ENCODE measurements around the gene TMEM147. TPM values are rescaled to one million over a fixed set of nuclear protein-coding genes. Genes with fewer than 3 reads are reported as not detected.

Gene TMEM147
- total and polyA plus RNA-seq, 2 donors (not counting 3 experiments of a cell fraction or from before 2014, with no cell fraction given): 75.8 to 214 TPM

DNA sequence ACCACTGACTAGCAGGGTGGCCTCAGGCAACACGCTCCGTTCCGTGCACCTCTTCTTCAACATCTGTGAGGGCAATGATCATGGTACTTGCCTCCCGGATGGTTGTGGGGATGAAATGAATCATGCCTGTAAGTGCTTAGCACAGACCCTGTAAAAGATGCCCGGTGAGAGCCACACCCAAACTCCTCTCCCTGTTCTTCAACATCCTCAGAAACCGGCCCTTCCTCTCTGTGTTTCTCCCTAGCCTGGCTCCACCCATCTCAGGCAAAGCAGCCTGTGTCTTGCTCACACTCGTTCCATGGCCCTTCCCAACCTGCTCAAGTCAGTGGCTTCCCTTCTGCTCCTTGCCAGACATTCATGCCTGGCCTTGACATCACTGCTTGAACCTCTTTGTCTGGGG, 26.1 kb upstream of the TMEM147 start:
- Histone ChIP-seq H3K27ac (ENCODE audit: insufficient read depth, low read depth, low read length) (no peak overlapping the region), H4K20me1 (replicated peaks; ENCODE audit: control insufficient read depth, extremely low read depth, insufficient read depth, low read length) (no peaks in the 10 kb centered on the region), H3K9me1 (replicated peaks; ENCODE audit: control insufficient read depth, extremely low read depth, insufficient read depth, low read length) (no peaks in the 10 kb centered on the region), H3K4me3 (replicated peaks in 1 of 3; ENCODE audit: insufficient read depth in 1 of 3, low read depth in 1 of 3, low read length in 3 of 3) (no peak overlapping the region), H3K27me3 (ENCODE audit: control insufficient read depth in 2 of 2, insufficient read depth in 2 of 2, low read length in 2 of 2) (peaks cover 4 to 6% of the 10 kb centered on the region in 2 experiments), H3K9me3 (replicated peaks; ENCODE audit: control insufficient read depth, insufficient read depth, low read length) (no peaks in the 10 kb centered on the region), H3K79me2 (ENCODE audit: control insufficient read depth, insufficient read depth, low read length) (no peaks in the 10 kb centered on the region), H3K4me1 (ENCODE audit: control insufficient read depth, extremely low read depth, insufficient read depth, low read length) (no peaks in the 10 kb centered on the region), H3K36me3 (ENCODE audit: control insufficient read depth in 2 of 2, extremely low read depth in 1 of 2, insufficient read depth in 2 of 2, low read length in 2 of 2) (no peaks in the 10 kb centered on the region), H3K9ac (replicated peaks; ENCODE audit: extremely low read depth, insufficient read depth, low read length) (no peak overlapping the region), H3K4me2 (ENCODE audit: insufficient read depth, low read length) (no peak overlapping the region), H2AFZ (ENCODE audit: low read depth, low read length) (no peak overlapping the region)
- FAIRE-seq (no peak), DNase-seq (ENCODE audit: low read depth, low spot score) (no peak)
- TF ChIP-seq, protein P1, sequence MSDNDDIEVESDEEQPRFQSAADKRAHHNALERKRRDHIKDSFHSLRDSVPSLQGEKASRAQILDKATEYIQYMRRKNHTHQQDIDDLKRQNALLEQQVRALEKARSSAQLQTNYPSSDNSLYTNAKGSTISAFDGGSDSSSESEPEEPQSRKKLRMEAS (IDR thresholded peaks at IDR 0.05; ENCODE audit: insufficient read depth, insufficient read length): no peak
- no peak for TF ChIP-seq FOS (IDR thresholded peaks at IDR 0.05; ENCODE audit: borderline replicate concordance, insufficient read depth, low read length)
- no peak for TF ChIP-seq POLR2AphosphoS5 (IDR thresholded peaks at IDR 0.05; ENCODE audit: insufficient read depth, low read depth, low read length)
- no peak for TF ChIP-seq POLR2A (IDR thresholded peaks at IDR 0.05; ENCODE audit: low read depth, low read length)
- TF ChIP-seq, protein P2, sequence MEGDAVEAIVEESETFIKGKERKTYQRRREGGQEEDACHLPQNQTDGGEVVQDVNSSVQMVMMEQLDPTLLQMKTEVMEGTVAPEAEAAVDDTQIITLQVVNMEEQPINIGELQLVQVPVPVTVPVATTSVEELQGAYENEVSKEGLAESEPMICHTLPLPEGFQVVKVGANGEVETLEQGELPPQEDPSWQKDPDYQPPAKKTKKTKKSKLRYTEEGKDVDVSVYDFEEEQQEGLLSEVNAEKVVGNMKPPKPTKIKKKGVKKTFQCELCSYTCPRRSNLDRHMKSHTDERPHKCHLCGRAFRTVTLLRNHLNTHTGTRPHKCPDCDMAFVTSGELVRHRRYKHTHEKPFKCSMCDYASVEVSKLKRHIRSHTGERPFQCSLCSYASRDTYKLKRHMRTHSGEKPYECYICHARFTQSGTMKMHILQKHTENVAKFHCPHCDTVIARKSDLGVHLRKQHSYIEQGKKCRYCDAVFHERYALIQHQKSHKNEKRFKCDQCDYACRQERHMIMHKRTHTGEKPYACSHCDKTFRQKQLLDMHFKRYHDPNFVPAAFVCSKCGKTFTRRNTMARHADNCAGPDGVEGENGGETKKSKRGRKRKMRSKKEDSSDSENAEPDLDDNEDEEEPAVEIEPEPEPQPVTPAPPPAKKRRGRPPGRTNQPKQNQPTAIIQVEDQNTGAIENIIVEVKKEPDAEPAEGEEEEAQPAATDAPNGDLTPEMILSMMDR (IDR thresholded peaks at IDR 0.05; ENCODE audit: extremely low read depth in 1 of 2, insufficient read depth in 1 of 2, low read depth in 1 of 2, low read length in 2 of 2): no peak
- no peak for TF ChIP-seq MYC (IDR thresholded peaks at IDR 0.05; ENCODE audit: low read depth, low read length)
- TF ChIP-seq EZH2 (IDR thresholded peaks at IDR 0.05; ENCODE audit: borderline replicate concordance, low read depth, low read length, severe bottlenecking): no peak
- ChIA-PET POLR2A (no interaction called here), CTCF (no interaction called here)
- dilution Hi-C loops (cut with MboI; ENCODE audit: extremely low pct_ligation_motif_present, low sequenced_read_pairs) (no loop called here), intact Hi-C loops (cut with micrococcal nuclease) (no loop called here)
- BruUV-seq (replicated peaks): no TSS peak
